Uterus (tissue), 4 donors: ENCODE measurements around the gene RASSF7. TPM values are rescaled to one million over a fixed set of nuclear protein-coding genes. Genes with fewer than 3 reads are reported as not detected.
"Not testable (repeated sequence)": the region's sequence is repeated elsewhere in the genome, so short reads cannot be mapped to it uniquely, and the experiment has no call there.

Experiments
- DNase-seq, 2 donors: peaks; one replicate each; pipeline ENCODE4 v3.0.0-alpha.2; 2019 to 2020
- H3K27ac ChIP-seq, 2 donors: fragments of 200-600 bp; sonication (generic); 1 replicate in 1 of 2; 2 replicates in 1 of 2; pipeline ENCODE4 v1.5.1; 2016 to 2018
- H3K27me3 ChIP-seq, 2 donors: fragments of 200-600 bp; sonication (generic); one replicate each; pipeline ENCODE4 v1.5.1; 2018 to 2019; ENCODE audit warnings: control low read depth in 1 of 2
- H3K36me3 ChIP-seq, 2 donors: fragments of 200-600 bp; sonication (generic); one replicate each; pipeline ENCODE4 v1.5.1; 2019; ENCODE audit warnings: control low read depth in 1 of 2
- H3K4me1 ChIP-seq, 2 donors: fragments of 200-600 bp; sonication (generic); one replicate each; pipeline ENCODE4 v1.5.1; 2018 to 2019; ENCODE audit warnings: control low read depth in 1 of 2
- H3K4me3 ChIP-seq, 2 donors: fragments of 200-600 bp; sonication (generic); 1 replicate in 1 of 2; 2 replicates in 1 of 2; pipeline ENCODE4 v1.5.1; 2018 to 2019; ENCODE audit warnings: mild to moderate bottlenecking in 1 of 2
- H3K9me3 ChIP-seq, 2 donors: fragments of 200-600 bp; sonication (generic); one replicate each; pipeline ENCODE4 v1.5.1; 2019; ENCODE audit warnings: control low read depth in 1 of 2
- CTCF ChIP-seq, 4 experiments: fragments of 200-600 bp in 2 of 4; fragments of 450-650 bp in 2 of 4; sonication (generic) in 2 of 4; IDR thresholded peaks; one replicate each; pipeline ENCODE4 v1.5.1; 2016 to 2019; ENCODE audit warnings: antibody characterized with exemption in 4 of 4, mild to moderate bottlenecking in 2 of 4, moderate library complexity in 1 of 4
- POLR2A ChIP-seq, 2 donors: fragments of 450-650 bp; IDR thresholded peaks; one replicate each; pipeline ENCODE4 v1.6.1; 2016; ENCODE audit warnings: antibody characterized with exemption in 2 of 2, mild to moderate bottlenecking in 1 of 2, moderate library complexity in 1 of 2
- intact Hi-C: fragments of 100-400 bp; cut with DNase I; formaldehyde crosslinking; loops from one replicate; pipeline ENCODE4 v1.15.1; 2023; ENCODE audit warnings: low total_unique reads
- total RNA-seq, 4 donors: library from RNA; depleted of rRNA in 3 of 4; stranded (reverse); fragments of >200 nt in 3 of 4; gene quantifications; one replicate each; pipeline versions ENCODE4 v1.1.0 to v1.2.4, GENCODE V29; 2014 to 2023
- donor health status: DM: yes; HTN: yes; CAD: no.

Gene RASSF7
- total RNA-seq, 4 donors from 2014 or later: 0.59 to 13.1 (median 8.0) TPM

DNA sequence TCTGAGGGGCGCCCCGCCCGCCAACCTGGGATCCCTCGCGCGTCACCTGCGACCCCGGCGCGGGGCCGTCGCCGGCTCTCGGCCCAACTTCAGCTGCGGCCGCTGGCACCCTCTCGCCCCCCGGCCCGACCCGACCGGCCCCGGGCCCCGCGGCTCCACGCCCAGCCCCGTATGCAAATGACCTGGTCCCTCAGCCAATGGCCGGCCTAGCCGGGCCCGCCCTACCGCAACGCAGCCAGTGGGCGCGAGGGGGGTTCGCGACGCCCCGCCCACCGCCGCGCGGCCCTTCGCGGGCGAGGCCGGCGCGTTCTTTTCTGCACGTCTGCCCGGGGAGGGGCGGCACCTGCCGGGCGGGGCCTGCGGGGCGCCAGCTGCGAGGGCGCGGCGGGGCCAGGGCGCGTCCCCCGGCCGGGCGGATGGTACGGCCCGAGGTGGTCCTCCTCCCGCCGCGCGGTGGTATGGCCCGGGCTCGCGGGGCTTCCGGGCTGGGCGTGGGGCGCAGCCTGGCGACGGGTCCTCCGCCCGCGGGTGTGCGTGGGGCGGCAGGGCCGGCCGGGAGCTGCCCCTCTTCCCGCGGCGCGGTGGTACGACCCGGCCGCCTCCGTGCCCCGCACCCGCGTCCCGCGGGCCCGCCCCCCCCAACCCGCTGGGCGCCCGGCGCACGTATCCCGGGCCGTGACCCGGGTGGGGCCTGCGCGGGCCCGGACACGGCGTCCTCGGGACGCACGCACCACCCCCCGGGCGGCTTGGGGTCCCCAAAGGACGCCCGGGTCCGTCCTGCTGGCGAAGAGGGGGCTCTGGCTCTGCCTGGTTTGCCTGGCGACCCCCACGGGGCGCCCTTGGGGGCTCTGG lies 7.8 kb downstream of the RASSF7 start:
- Histone ChIP-seq H3K36me3 (no peaks in the 10 kb centered on the region), H3K27me3 (no peaks in the 10 kb centered on the region), H3K4me1 (peaks cover 4 to 12% of the 10 kb centered on the region in 2 donors), H3K4me3 (peak overlapping the region; percentile 49 to 52), H3K9me3 (no peaks in the 10 kb centered on the region), H3K27ac (peak overlapping the region; percentile 49 to 85)
- peak in 1 of 2 donors; percentile 56 for TF ChIP-seq POLR2A (IDR thresholded peaks at IDR 0.05)
- TF ChIP-seq CTCF (IDR thresholded peaks at IDR 0.05): peak in 1 of 4 experiments; percentile 6
- intact Hi-C loops: no loop called here
- peak; percentile 90 to 91 for DNase-seq

DNA sequence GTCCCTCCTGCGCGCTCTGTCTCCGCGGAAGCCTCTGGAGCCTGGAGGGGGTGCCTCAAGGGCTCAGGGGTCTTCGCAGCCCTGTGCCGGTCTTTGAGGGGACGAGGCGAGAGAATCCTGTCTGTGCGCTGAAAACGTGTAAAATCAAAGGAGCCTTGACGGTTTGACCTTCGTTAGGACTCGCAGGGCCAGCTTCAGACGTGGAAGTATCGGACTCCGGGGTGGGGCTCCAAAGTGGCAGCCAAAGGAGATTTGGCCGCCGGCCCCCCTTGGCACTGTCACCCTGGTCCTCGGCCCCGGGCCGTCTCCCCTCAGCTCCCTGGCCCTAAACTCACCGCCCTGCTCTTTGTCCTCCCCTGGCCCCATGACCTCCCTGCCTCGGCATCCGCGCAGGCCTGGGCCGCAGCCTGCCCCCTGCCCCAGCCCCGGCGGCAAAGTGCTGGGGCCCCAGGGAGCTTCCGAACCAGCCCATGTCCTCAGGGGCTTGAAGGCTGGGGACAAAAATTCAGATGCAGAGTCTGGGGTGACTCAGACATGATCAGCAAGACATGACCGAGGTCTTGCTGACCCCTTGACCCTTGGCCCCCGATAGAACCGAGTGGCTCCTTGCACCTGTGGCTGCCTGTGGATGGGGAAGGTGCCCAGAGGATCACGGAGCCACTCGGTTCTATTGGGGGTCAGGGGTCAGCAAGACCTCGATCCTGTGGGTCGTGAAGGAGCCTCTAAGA lies 8.6 kb downstream of the RASSF7 start:
- no peaks in the 10 kb centered on the region for H3K9me3 ChIP-seq
- peaks cover 4 to 12% of the 10 kb centered on the region in 2 donors for H3K4me1 ChIP-seq
- DNase-seq: no peak
- TF ChIP-seq CTCF (IDR thresholded peaks at IDR 0.05) (no peak), POLR2A (IDR thresholded peaks at IDR 0.05) (no peak)
- no peaks in the 10 kb centered on the region for H3K27me3 ChIP-seq
- intact Hi-C loops: no loop called here
- peak overlapping the region; percentile 49 to 52 for H3K4me3 ChIP-seq
- H3K36me3 ChIP-seq: no peaks in the 10 kb centered on the region
- peak overlapping the region; percentile 49 to 77 for H3K27ac ChIP-seq

GRCh38 chr11:571802-572185 lies 11.0 kb downstream of the RASSF7 start:
- intact Hi-C loops: no loop called here
- Histone ChIP-seq H3K4me3 (no peak overlapping the region), H3K4me1 (peaks cover 4 to 15% of the 10 kb centered on the region in 2 donors), H3K36me3 (no peaks in the 10 kb centered on the region), H3K27me3 (no peaks in the 10 kb centered on the region), H3K9me3 (no peaks in the 10 kb centered on the region), H3K27ac (no peak overlapping the region)
- TF ChIP-seq CTCF (IDR thresholded peaks at IDR 0.05): no peak
- TF ChIP-seq POLR2A (IDR thresholded peaks at IDR 0.05): no peak
- no peak for DNase-seq

GRCh38 chr11:573146-573759 lies 12.5 kb downstream of the RASSF7 start:
- intact Hi-C loops: no loop called here
- TF ChIP-seq POLR2A (IDR thresholded peaks at IDR 0.05): no peak
- no peak for TF ChIP-seq CTCF (IDR thresholded peaks at IDR 0.05)
- Histone ChIP-seq H3K27me3 (no peaks in the 10 kb centered on the region), H3K4me3 (no peak overlapping the region), H3K27ac (peak overlapping the region; percentile 48 to 72), H3K9me3 (no peaks in the 10 kb centered on the region), H3K4me1 (peaks cover 10 to 26% of the 10 kb centered on the region in 2 donors), H3K36me3 (no peaks in the 10 kb centered on the region)
- no peak for DNase-seq

DNA sequence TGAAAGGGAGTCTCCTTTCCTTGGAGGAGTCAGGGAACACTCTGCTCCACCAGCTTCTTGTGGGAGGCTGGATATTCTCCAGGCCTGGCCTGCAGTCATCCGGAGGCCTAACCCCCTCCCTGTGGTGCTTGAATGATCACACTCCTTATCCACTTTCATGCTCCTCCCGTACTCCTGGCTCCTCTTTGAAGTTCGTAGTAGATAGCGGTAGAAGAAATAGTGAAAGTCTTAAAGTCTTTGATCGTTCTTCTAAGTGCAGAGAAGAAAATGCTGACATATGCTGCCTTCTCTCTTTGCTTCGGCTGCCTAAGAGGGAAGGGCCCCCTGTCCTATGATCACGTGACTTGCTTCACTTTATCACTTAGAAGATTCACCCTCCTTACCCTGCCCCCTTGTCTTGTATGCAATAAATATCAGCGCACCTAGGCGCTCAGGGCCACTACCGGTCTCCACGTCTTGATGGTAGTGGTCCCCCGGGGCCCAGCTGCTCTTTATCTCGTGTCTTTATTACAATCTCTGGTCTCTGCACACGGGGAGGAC lies 13.3 kb downstream of the RASSF7 start:
- H3K9me3 ChIP-seq, H3K27me3 ChIP-seq, intact Hi-C loops, H3K36me3 ChIP-seq: not testable (repeated sequence)
- Histone ChIP-seq H3K4me3 (peak overlapping the region in 1 of 2 donors; percentile 55), H3K4me1 (peaks cover 13 to 25% of the 10 kb centered on the region in 2 donors), H3K27ac (peak overlapping the region; percentile 48 to 72)
- DNase-seq: peak; percentile 59 to 64
